Stimulated activated CD4-positive, alpha-beta T cell treated with anti-CD3 and anti-CD28 coated beads, Interleukin-15, amount 100 ng/mL, for 48 hours (primary cell): ENCODE data around the gene GPA33.

ENCODE experiments used
- DNase-seq, 2 donors: peaks; one replicate each; pipeline ENCODE4 v3.0.0-alpha.2; 2020; ENCODE audit warnings: low read depth in 2 of 2

GPA33 gene

GRCh38 chr1:167117225-167117624 is 27.0 kb upstream of the GPA33 start:
- DNase-seq = no peak

- DNase-seq = no peak
Observed at GRCh38 chr1:167116174-167116573, 26.0 kb upstream of the GPA33 start.

DNA sequence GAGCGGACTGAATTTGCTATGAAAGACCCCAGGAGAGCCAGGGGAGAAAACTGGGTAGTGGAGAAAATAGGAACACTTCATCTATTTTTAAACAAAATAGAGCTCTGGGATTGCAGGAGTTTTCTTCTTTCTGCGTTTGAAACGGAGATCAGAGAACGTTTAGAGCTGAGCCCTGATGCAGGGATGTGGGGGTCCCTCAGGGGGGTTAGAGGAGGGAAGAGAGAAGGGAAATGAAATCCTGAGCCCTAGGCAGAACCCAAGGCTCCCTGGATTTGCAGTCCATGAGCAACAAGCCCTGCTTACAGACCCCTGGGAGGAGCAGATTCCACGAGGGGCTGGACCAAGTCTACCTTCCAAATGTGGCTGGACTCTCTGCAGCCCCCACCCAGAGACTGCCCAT is 25.5 kb upstream of the GPA33 start:
- no peak for DNase-seq

GRCh38 chr1:167114725-167115124 is 24.5 kb upstream of the GPA33 start:
- no peak for DNase-seq

- no peak for DNase-seq
Observed at GRCh38 chr1:167111868-167112709, 21.9 kb upstream of the GPA33 start.

GRCh38 chr1:167110586-167110985 is 20.4 kb upstream of the GPA33 start:
- no peak for DNase-seq

GRCh38 chr1:167109125-167109524 is 18.9 kb upstream of the GPA33 start:
- DNase-seq = no peak

- DNase-seq = no peak
Observed at GRCh38 chr1:167107456-167107855, 17.3 kb upstream of the GPA33 start.

DNA sequence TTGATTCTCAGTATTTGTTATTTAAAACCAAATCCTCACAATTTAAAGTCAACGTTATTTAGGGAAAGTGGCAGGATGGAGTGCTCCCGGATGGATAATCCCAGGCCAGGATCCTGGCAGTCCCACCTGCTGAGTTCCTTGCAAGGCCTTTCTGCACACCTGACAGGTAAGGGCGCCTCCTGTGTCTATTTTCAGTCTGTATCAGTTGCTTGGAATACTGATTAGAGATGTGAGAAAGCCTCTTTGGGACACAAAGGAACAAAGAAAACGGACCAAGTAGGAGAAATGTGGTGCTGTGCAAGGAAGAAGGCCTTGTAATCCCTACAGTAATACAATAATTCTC is 15.9 kb upstream of the GPA33 start:
- no peak for DNase-seq

- no peak for DNase-seq
Observed at GRCh38 chr1:167105271-167106118, 15.3 kb upstream of the GPA33 start.

- no peak for DNase-seq
Observed at GRCh38 chr1:167104256-167104633, 14.1 kb upstream of the GPA33 start.

DNA sequence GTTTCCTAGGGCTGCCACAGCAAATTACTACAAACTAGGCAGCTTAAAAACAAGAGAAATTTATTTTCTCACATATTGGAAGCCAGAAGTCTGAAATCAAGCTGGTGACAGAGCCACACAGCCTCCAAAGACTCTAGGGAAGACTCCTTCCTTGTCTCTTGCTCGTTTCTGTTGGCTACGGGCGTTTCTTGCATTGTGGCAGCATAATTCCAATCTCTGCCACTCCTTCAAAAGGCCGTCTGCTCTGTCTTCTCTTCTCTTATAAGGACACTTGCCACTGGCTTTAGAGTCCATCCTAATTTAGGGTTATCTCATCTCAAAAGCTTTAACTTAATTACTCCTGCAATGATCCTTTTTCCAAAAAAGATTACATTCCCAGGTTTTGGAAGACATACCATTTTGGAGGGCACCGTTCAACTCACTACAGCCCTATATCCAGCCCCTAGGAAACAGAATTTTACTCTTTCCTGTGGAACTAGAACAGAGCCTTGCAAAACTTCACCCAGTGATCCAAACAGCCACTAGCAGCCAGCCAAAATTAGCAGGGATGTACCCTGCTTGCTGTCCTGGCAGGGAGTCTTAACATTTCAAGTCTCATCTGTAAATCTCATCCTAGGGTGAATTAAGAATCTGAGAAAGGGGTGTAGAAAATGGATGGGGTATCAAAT is 12.9 kb upstream of the GPA33 start:
- no peak for DNase-seq

- no peak for DNase-seq
Observed at GRCh38 chr1:167101754-167102153, 11.6 kb upstream of the GPA33 start.

GRCh38 chr1:167100730-167101129 is 10.6 kb upstream of the GPA33 start:
- no peak for DNase-seq

GRCh38 chr1:167099851-167100250 is 9.7 kb upstream of the GPA33 start:
- DNase-seq = no peak

- DNase-seq = no peak
Observed at GRCh38 chr1:167095368-167095767, 5.2 kb upstream of the GPA33 start.

GRCh38 chr1:167094690-167095089 is 4.5 kb upstream of the GPA33 start:
- DNase-seq = no peak

DNA sequence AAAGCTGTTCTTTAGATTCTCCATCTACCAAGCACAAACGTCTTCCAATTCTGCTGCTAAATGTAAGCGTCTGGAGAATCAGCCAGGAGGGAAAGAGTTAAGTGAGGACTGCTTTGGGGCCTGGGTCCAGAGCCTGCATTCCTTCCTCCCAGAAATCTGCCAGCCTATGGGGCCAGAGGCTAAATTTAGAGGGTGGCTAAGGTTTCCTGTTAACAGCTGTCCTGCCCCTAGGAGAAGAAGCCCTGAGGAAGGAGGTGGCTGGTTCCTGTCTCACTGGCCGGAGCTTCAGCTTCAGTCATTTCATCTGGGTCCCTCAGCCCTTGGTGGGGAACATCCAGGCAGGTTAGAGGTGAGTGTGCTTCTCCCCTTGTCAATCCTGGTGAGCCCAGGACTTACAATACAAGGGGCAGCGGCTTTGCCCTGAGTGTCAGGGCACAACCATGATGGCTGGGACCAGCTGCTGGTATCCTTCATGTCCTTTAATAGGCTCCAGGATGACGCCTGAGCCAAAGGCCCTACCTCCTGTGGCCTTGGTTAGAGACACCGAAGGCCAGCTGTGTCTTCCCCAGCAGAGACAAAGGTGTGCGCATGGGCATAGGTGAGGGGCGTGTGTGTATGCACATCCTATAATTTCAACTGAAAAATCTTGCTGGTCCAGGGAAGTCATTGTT is 3.8 kb upstream of the GPA33 start, which contains the start of gene STYXL2:
STYXL2 (plus strand) TSS at position 230 of the 671 bp plus-strand sequence. CDS start 775 bp downstream, outside the sequence.
- DNase-seq = no peak

DNA sequence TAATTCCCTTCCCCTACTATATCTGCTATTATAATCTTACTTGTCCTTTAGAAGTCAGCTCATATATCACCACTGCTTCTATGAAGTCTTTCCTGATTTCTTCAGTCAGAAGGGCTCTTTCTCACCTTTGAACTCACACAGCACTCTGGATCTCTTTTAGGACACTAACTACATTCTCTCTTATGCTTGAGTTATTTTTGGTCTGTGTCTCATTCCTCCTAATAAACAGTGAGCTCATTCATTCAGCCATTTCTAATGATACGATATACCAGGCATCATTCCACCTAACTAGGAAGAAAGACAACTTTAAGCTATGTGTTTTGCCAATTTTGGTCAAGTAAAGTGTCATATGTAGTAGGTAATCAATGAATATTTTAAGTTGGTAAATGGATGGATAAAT is 2.5 kb upstream of the GPA33 start:
- no peak for DNase-seq

DNA sequence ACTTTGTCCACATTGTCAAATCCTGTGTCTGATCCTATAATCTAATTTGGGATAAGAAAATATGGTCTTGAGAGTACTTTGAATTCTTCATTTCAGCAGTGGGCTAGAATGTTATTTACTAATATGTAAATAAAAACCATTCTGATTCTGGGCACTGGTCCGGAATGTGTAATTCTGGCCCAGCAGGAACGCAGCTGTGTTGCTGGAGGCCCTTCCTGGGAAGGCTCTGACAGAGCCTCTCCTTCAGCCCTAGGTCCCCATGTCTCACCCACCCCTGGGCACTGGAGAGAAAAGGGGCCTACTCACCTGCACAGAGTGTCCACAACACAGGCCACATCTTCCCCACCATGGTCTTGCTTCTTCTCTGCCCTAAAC is 251 bp downstream of the GPA33 start:
- DNase-seq = no peak

DNA sequence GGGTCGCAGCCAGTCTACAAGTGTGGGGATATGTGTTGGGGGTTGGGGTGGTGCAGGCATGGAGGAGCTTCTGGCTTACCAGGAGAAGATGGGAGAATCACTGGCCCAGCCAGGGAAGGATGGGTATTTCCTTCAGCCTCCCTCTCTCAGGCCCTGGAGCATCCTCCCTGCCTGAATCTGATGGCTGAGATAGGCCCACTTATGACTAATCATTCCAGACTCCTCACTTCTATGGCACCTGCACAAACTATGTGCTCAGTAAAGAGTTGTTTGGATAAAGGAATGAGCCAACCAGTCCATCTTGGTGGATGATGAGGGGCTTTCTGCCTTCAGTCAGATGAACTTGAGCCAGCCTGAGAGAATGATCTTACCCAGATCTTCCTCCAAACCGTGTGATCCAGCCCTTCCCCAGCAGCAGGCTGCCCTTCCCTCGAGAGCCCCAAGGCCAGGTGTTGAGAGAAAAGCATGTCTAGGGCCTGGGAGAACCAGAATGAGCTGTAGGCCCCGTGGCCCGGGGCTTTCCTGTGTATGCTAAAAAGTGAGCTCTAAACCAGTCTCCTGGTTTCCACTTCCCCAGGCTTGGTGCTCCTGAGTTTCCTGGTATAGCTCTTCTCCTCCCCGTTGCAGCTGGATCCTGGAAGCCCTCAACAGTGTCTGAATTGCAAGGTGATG is 1.3 kb downstream of the GPA33 start:
- DNase-seq = no peak
